Activated CD4-positive, alpha-beta T cell treated with anti-CD3 and anti-CD28 coated beads for 48 hours (primary cell): ENCODE data around the gene MYB.

Experiments used
- DNase-seq: peaks from one replicate; pipeline ENCODE4 v3.0.0-alpha.2; 2020

The MYB gene

GRCh38 chr6:135257631-135258405 lies 76.7 kb downstream of the MYB start:
- no peak for DNase-seq

DNA sequence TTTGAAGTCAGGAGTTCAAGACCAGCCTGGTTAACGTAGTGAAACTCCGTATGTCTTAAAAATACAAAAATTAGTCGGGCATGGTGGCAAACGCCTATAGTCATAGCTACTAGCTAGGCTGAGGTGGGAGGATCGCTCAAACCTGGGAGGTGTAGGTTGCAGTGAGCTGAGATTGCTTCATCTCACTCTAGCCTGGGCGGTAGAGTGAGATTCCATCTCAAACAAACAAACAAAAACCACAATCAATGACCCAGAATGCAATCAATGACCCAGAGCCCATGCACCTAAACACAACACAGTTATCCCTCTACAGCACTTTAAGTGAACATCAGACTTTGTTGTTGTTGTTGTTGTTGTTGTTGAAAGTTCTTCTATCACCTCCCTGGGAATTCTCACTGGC lies 77.9 kb downstream of the MYB start:
- DNase-seq = no peak

- no peak for DNase-seq
Observed at GRCh38 chr6:135260612-135261011, 79.5 kb downstream of the MYB start.

GRCh38 chr6:135261872-135262725 lies 81.0 kb downstream of the MYB start:
- DNase-seq = no peak

DNA sequence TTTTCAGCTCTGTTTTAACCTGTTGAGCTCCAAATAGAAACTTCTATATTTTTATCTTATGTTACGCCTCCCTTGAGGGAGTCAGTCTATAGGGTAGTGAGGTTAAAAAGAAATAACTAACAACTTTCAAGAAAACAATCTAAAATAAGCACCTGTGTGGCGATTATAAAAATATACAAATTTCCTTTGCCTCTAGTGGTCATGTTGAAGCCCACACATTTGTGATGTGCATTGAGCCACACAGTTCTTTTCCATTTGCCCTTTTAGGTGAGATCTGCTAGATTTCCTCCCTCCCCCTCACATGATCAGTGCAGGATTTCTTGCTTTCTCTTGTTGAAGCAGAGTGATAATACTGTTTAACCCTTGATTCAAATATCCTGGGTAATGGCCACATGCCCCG lies 84.2 kb downstream of the MYB start:
- DNase-seq = no peak

GRCh38 chr6:135266675-135267074 lies 85.6 kb downstream of the MYB start:
- no peak for DNase-seq

GRCh38 chr6:135267085-135267484 lies 86.0 kb downstream of the MYB start:
- DNase-seq = no peak

DNA sequence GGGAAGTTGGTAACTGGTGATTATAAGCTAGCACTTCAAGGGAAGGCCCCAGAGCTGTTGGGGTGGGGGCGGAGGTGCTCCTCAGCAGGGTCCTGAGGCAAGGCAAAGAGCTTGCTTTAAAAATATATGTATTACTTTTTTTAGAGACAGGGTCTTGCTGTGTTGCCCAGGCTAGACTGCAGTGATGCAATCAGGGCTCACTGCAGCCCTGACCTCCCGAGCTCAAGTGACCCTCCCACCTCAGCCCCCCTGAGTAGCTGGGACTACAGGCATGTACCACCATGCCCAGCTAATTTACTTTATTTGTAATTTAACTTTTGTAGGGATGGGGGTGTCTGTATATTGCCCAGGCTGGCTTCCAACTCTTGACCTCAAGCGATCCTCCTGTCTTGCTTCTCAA lies 87.2 kb downstream of the MYB start:
- DNase-seq = no peak

- no peak for DNase-seq
Observed at GRCh38 chr6:135268740-135269139, 87.6 kb downstream of the MYB start.
